SU-DHL-6 (cell line): ENCODE results near the gene FCRL1.
A peak's percentile ranks its signal among the peaks of the same experiment; 100 is the strongest.

Source experiments
- H2AFZ ChIP-seq: fragments of 200-600 bp; sonication (generic); 2 replicates; pipeline ENCODE4 v1.6.1; 2014; ENCODE audit warnings: low read depth, mild to moderate bottlenecking, moderate library complexity, mixed read lengths, antibody characterized with exemption, low read length; ENCODE audit not compliant: severe bottlenecking
- H3F3A ChIP-seq: fragments of 200-600 bp; shearing (Covaris generic); 2 replicates; pipeline ENCODE4 v1.6.0; 2016; ENCODE audit warnings: antibody characterized with exemption, mild to moderate bottlenecking; ENCODE audit not compliant: insufficient read depth
- H3K27ac ChIP-seq: fragments of 200-600 bp; sonication (generic); 2 replicates; pipeline ENCODE4 v1.5.1; 2016; ENCODE audit warnings: low read depth, mild to moderate bottlenecking, low read length, moderate library complexity, mixed read lengths
- H3K27me3 ChIP-seq: fragments of 200-600 bp; sonication (generic), shearing (Covaris generic); 2 replicates; pipeline ENCODE4 v1.6.0; 2014; ENCODE audit warnings: mild to moderate bottlenecking, low read length
- H3K36me3 ChIP-seq: fragments of 200-600 bp; sonication (generic); 2 replicates; pipeline ENCODE4 v1.6.1; 2014; ENCODE audit warnings: mild to moderate bottlenecking, low read length, mixed read lengths
- H3K4me2 ChIP-seq: fragments of 300-600, 200-600 bp; shearing (Covaris generic), sonication (generic); 2 replicates; pipeline ENCODE4 v1.6.0; 2014; ENCODE audit warnings: low read length, low read depth, mild to moderate bottlenecking; ENCODE audit not compliant: poor library complexity, severe bottlenecking
- H3K4me3 ChIP-seq: fragments of 200-600 bp; sonication (generic); 2 replicates; pipeline ENCODE4 v1.5.1; 2014; ENCODE audit warnings: antibody characterized with exemption, low read length, mild to moderate bottlenecking, mixed read lengths; ENCODE audit not compliant: insufficient read depth, poor library complexity, severe bottlenecking
- H3K79me2 ChIP-seq: fragments of 200-600 bp; sonication (generic); 2 replicates; pipeline ENCODE4 v1.6.1; 2014; ENCODE audit warnings: mild to moderate bottlenecking, low read length, moderate library complexity; ENCODE audit not compliant: insufficient read depth
- H3K9ac ChIP-seq: fragments of 200-600 bp; sonication (generic); 2 replicates; pipeline ENCODE4 v1.7.0; 2014; ENCODE audit warnings: mild to moderate bottlenecking, low read length
- H3K9me2 ChIP-seq: fragments of 200-600 bp; sonication (generic); replicated peaks from 2 replicates; pipeline ENCODE4 v1.6.1; 2014; ENCODE audit warnings: low read length; ENCODE audit not compliant: insufficient read depth
- H3K9me3 ChIP-seq: fragments of 200-600 bp; sonication (generic); 2 replicates; pipeline ENCODE4 v1.6.1; 2014; ENCODE audit warnings: low read length, mixed read lengths; ENCODE audit not compliant: insufficient read depth
- H4K20me1 ChIP-seq: fragments of 200-600 bp; sonication (generic); 2 replicates; pipeline ENCODE4 v1.6.1; 2014; ENCODE audit warnings: low read depth, mild to moderate bottlenecking, antibody characterized with exemption, low read length, moderate library complexity, mixed read lengths
- CTCF ChIP-seq: fragments of 200-600 bp; sonication (generic); IDR thresholded peaks from one replicate; pipeline ENCODE4 v1.5.1; 2017; ENCODE audit warnings: antibody characterized with exemption, mild to moderate bottlenecking, low read length, moderate library complexity; ENCODE audit not compliant: insufficient read depth, poor library complexity, severe bottlenecking
- EZH2phosphoT487 ChIP-seq: fragments of 200-600 bp; sonication (generic), shearing (Covaris generic); conservative IDR thresholded peaks from 2 replicates; pipeline ENCODE4 v1.6.1; 2018; ENCODE audit warnings: mild to moderate bottlenecking, antibody characterized with exemption, low read length, moderate library complexity, mixed read lengths

Gene FCRL1

GRCh38 chr1:157819896-157820295, at the start of gene FCRL1:
Gene FCRL1, minus strand, starts transcription at chr1:157820120. Its CDS starts 83 bp downstream, at chr1:157820037.
- Histone ChIP-seq H3K27ac (peak within 1 kb of the TSS; percentile 86), H2AFZ (peak within 1 kb of the TSS; percentile 4)

GRCh38 chr1:157868654-157869053, 48.7 kb upstream of the FCRL1 start:
- Histone ChIP-seq H3K9me2 (no peaks in the 10 kb centered on the region), H2AFZ (no peak overlapping the region), H3F3A (no peaks in the 10 kb centered on the region), H3K36me3 (no peaks in the 10 kb centered on the region), H3K27ac (no peak overlapping the region), H3K9me3 (no peaks in the 10 kb centered on the region), H4K20me1 (no peaks in the 10 kb centered on the region), H3K4me3 (no peak overlapping the region), H3K79me2 (no peaks in the 10 kb centered on the region), H3K27me3 (no peaks in the 10 kb centered on the region), H3K9ac (no peak overlapping the region), H3K4me2 (no peak overlapping the region)
- no peak for TF ChIP-seq CTCF
- no peak for TF ChIP-seq EZH2phosphoT487

More at GRCh38 chr1:157819896-157820295, at the start of gene FCRL1:
- TF ChIP-seq EZH2phosphoT487 (no peak), CTCF (no peak)
- Histone ChIP-seq H3K9me3 (no peaks in the 10 kb centered on the region), H3K79me2 (peaks cover 46% of the 10 kb centered on the region), H3K4me3 (peak within 1 kb of the TSS; percentile 61), H3F3A (peaks cover 37% of the 10 kb centered on the region), H3K27me3 (no peaks in the 10 kb centered on the region), H3K36me3 (0 out of 2 replicates have a peak, but pooled peaks cover 4% of the 10 kb centered on the region), H4K20me1 (no peaks in the 10 kb centered on the region), H3K9ac (peak within 1 kb of the TSS; percentile 67), H3K4me2 (peak within 1 kb of the TSS; percentile 78), H3K9me2 (no peaks in the 10 kb centered on the region)

GRCh38 chr1:157862114-157863070, 42.5 kb upstream of the FCRL1 start:
- Histone ChIP-seq H4K20me1 (no peaks in the 10 kb centered on the region), H3K9ac (no peak overlapping the region), H2AFZ (no peak overlapping the region), H3K36me3 (no peaks in the 10 kb centered on the region), H3K79me2 (no peaks in the 10 kb centered on the region), H3K27ac (no peak overlapping the region), H3K27me3 (no peaks in the 10 kb centered on the region), H3K9me3 (no peaks in the 10 kb centered on the region), H3F3A (no peaks in the 10 kb centered on the region), H3K4me2 (no peak overlapping the region), H3K4me3 (no peak overlapping the region), H3K9me2 (no peaks in the 10 kb centered on the region)
- TF ChIP-seq EZH2phosphoT487: no peak
- no peak for TF ChIP-seq CTCF
